Activated CD8-positive, alpha-beta T cell treated with anti-CD3 and anti-CD28 coated beads for 36 hours (primary cell): ENCODE measurements around the gene NOVA2. TPM values are rescaled to one million over a fixed set of nuclear protein-coding genes. Genes with fewer than 3 reads are reported as not detected.

Source experiments
- ATAC-seq: fragments of 200-7000 bp; cut with Tn5 transposase; one replicate; pipeline ENCODE4 v1.10.0; 2021; ENCODE audit warnings: mild to moderate bottlenecking, moderate library complexity
- CTCF ChIA-PET: fragments of 350-600 bp; sonication (Branson Sonifier 250); formaldehyde crosslinking; loops from one replicate; lab custom pipeline; 2021; ENCODE audit warnings: antibody characterized with exemption; lab: Charles Lee
- POLR2A ChIA-PET: fragments of 350-600 bp; sonication (Branson Sonifier 250); formaldehyde crosslinking; loops from one replicate; lab custom pipeline; 2021; ENCODE audit warnings: antibody characterized with exemption; lab: Charles Lee
- DNase-seq: peaks from one replicate; pipeline ENCODE4 v3.0.0-alpha.2; 2020
- H3K27ac Mint-ChIP-seq: one replicate; pipeline ENCODE4 v1.8.0; 2021; ENCODE audit warnings: mild to moderate bottlenecking, mixed read lengths
- H3K27me3 Mint-ChIP-seq: one replicate; pipeline ENCODE4 v1.8.0; 2021; ENCODE audit warnings: mixed read lengths
- H3K36me3 Mint-ChIP-seq: one replicate; pipeline ENCODE4 v1.8.0; 2021; ENCODE audit warnings: low read depth, mixed read lengths
- H3K4me1 Mint-ChIP-seq: one replicate; pipeline ENCODE4 v1.8.0; 2021; ENCODE audit warnings: low read depth, mixed read lengths
- H3K4me3 Mint-ChIP-seq: one replicate; pipeline ENCODE4 v1.8.0; 2021; ENCODE audit warnings: mild to moderate bottlenecking, moderate library complexity, mixed read lengths
- H3K9me3 Mint-ChIP-seq: one replicate; pipeline ENCODE4 v1.8.0; 2021; ENCODE audit warnings: mixed read lengths
- intact Hi-C: fragments of 100-400 bp; cut with micrococcal nuclease; formaldehyde crosslinking; loops from one replicate; pipeline ENCODE4 v1.10.0; 2022
- total RNA-seq, 2 experiments: library from RNA; stranded (reverse); gene quantifications; one replicate each; pipeline ENCODE4 v1.2.3, GENCODE V29; 2021
- TF ChIP-seq, protein P1 (sequence below): fragments of 200-600 bp; IDR thresholded peaks from one replicate; pipeline ENCODE4 v1.8.0; 2022; ENCODE audit warnings: antibody characterized with exemption, mild to moderate bottlenecking

NOVA2 gene
- total RNA-seq, 2 experiments from 2014 or later, result not detected

DNA sequence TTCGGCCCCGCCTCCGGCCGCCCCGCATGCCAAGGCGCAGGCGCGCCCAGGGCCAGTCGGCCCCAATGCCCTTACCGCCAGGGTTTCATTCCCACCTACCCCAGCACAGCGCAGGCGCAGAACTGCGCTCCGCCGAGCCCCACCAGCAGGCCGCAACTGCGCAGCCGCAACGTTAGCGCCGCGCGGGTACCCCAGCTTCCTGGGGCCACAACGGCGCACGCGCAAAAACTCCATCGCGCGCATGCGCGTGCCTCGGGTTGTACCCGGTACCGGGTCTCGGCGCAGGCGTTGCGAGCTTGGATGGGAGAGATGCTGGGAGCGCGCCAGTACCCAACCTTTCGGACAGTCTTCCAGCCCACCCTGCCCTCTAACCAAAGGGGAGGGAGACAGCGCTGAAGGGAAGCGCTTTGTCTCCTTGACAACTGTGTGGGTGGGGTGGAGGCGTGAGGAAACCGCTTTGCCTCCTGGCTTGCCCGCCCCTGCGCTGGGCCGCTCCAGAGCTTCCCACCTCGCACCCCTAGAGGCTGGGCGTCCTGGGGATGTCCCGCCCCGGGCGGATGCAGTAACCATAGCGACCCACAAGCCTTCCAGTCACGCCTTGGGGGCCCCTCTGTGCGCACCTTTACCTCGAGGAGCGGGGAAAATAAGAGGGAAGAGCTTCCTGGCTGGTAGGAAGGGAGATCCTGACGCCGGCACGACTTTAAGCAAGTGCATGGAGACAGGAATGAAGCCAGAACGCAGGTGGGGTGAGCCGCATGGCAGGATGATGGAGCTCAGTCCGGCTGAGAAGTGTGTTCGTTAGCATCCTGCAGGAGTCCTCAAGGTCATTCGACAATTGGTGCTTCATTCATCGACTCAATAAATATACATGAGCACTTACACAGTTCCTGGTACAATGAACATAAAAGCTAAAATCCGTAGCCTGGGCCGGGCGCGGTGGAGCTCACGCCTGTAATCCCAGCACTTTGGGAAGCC is 70.7 kb downstream of the NOVA2 start:
- no peaks in the 10 kb centered on the region for H3K27me3 Mint-ChIP-seq
- intact Hi-C loops, result no loop called here
- ChIA-PET CTCF (interaction anchor here (0.7 to 2.4 kb wide), 14 partner anchors 9 to 362 kb away, joined by 3 to 14 read pairs (median 6); partner anchors contain the start of genes FOXA3, IRF2BP1, SIX5 and SYMPK), POLR2A (interaction anchor here (0.7 to 2.3 kb wide), 8 partner anchors 10 to 211 kb away, joined by 3 to 8 read pairs (median 4); partner anchors contain the start of genes FOXA3, IRF2BP1, QPCTL and SNRPD2)
- peaks cover 13% of the 10 kb centered on the region for H3K4me1 Mint-ChIP-seq
- peak overlapping the region; percentile 76 for H3K27ac Mint-ChIP-seq
- H3K9me3 Mint-ChIP-seq, result no peaks in the 10 kb centered on the region
- TF ChIP-seq, protein P1, sequence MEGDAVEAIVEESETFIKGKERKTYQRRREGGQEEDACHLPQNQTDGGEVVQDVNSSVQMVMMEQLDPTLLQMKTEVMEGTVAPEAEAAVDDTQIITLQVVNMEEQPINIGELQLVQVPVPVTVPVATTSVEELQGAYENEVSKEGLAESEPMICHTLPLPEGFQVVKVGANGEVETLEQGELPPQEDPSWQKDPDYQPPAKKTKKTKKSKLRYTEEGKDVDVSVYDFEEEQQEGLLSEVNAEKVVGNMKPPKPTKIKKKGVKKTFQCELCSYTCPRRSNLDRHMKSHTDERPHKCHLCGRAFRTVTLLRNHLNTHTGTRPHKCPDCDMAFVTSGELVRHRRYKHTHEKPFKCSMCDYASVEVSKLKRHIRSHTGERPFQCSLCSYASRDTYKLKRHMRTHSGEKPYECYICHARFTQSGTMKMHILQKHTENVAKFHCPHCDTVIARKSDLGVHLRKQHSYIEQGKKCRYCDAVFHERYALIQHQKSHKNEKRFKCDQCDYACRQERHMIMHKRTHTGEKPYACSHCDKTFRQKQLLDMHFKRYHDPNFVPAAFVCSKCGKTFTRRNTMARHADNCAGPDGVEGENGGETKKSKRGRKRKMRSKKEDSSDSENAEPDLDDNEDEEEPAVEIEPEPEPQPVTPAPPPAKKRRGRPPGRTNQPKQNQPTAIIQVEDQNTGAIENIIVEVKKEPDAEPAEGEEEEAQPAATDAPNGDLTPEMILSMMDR, result no peak
- peaks cover 11% of the 10 kb centered on the region for H3K36me3 Mint-ChIP-seq
- DNase-seq (peak; percentile 98), ATAC-seq (peak; percentile 90)
- peak overlapping the region; percentile 83 for H3K4me3 Mint-ChIP-seq

DNA sequence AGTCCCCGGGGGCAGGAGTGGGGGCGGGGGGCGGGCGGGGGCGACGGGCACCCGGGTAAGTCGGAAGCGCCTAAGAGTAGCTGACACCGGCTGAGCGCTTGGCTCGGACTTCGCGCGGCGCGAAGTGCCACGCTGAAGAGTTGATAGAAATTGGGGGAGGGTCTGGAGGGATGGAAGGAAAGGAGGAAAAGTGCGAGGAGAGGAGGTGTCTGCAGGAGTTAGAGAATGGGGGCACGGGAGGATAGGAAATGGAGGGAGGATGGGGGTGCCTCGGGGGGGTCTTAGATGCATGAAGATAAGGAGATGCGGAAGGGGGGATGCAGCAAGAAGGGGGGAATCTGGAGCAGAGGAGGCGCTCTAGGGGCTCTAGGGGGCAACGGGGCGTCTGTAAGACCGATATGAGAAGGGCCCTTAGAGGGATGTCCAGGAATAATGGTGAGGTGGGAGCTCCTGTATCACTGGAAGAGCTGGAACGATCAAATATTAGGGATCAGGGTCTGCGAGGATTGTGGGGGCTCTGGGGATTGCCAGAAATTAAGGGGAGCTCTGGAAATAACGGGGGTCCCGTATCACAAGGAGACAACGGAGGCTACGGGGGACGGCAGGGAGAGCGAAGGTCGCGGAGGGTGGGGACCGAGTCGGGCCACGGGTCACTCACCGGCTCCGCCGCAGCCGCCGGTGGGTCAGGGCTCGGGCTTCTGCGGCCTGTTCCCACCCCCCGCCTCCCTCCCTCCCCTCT is 71.6 kb downstream of the NOVA2 start, which contains the start of gene MYPOP:
MYPOP (minus strand) TSS at position 702 of the 739 bp plus-strand sequence. CDS start 840 bp downstream, outside the sequence.
- DNase-seq (peak; percentile 26), ATAC-seq (no peak)
- TF ChIP-seq, protein P1, result no peak
- Mint-ChIP-seq H3K27me3 (no peaks in the 10 kb centered on the region), H3K27ac (peak within 1 kb of the TSS; percentile 81), H3K36me3 (peaks cover 11% of the 10 kb centered on the region), H3K4me1 (peaks cover 13% of the 10 kb centered on the region), H3K9me3 (no peaks in the 10 kb centered on the region), H3K4me3 (peak within 1 kb of the TSS; percentile 83)
- intact Hi-C loops, result no loop called here
- POLR2A ChIA-PET, result interaction anchor here (0.9 to 2.3 kb wide), 6 partner anchors 9 to 42 kb away, joined by 3 to 8 read pairs (median 4); partner anchors contain the start of genes FOXA3, IRF2BP1 and SYMPK
- CTCF ChIA-PET, result interaction anchor here (1.0 to 2.4 kb wide), 13 partner anchors 16 to 363 kb away, joined by 3 to 14 read pairs (median 6); partner anchors contain the start of genes FOXA3, IRF2BP1, SIX5 and SYMPK

DNA sequence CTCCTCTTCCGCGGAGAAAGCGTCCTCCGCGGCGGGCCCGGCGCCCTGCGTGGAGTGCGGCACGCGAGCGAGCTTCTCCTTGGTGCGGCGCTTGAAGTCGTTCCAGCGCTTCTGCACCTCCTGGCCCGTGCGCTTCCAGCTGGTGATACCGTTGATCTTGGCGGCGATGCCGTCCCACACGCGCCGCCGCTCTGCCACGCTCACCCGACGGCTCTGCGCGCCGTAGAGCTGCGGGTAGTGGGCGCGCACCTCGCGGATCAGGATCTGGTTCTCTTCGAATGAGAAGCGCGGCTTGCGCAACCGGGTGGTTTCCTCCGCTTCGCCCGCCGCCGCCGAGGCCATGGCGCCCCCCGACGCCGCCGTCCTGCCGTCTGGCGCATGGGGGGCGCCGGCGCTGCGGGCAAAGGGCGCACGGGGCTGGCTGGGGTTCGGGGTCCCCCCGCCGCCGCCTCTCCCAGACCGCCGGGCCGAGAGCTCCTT is 72.2 kb downstream of the NOVA2 start:
- H3K4me1 Mint-ChIP-seq, result peaks cover 13% of the 10 kb centered on the region
- ChIA-PET POLR2A (interaction anchor here (1.1 to 2.3 kb wide), 6 partner anchors 9 to 38 kb away, joined by 3 to 8 read pairs (median 4); partner anchors contain the start of genes FOXA3, IRF2BP1 and SYMPK), CTCF (interaction anchor here (1.0 to 2.4 kb wide), 8 partner anchors 19 to 642 kb away, joined by 3 to 14 read pairs (median 4); partner anchors contain the start of genes FOXA3 and SIX5)
- DNase-seq, result peak; percentile 61
- H3K36me3 Mint-ChIP-seq, result peaks cover 11% of the 10 kb centered on the region
- peak overlapping the region; percentile 83 for H3K4me3 Mint-ChIP-seq
- intact Hi-C loops, result no loop called here
- TF ChIP-seq, protein P1, result no peak
- ATAC-seq, result no peak
- no peaks in the 10 kb centered on the region for H3K9me3 Mint-ChIP-seq
- no peaks in the 10 kb centered on the region for H3K27me3 Mint-ChIP-seq
- no peak overlapping the region for H3K27ac Mint-ChIP-seq

DNA sequence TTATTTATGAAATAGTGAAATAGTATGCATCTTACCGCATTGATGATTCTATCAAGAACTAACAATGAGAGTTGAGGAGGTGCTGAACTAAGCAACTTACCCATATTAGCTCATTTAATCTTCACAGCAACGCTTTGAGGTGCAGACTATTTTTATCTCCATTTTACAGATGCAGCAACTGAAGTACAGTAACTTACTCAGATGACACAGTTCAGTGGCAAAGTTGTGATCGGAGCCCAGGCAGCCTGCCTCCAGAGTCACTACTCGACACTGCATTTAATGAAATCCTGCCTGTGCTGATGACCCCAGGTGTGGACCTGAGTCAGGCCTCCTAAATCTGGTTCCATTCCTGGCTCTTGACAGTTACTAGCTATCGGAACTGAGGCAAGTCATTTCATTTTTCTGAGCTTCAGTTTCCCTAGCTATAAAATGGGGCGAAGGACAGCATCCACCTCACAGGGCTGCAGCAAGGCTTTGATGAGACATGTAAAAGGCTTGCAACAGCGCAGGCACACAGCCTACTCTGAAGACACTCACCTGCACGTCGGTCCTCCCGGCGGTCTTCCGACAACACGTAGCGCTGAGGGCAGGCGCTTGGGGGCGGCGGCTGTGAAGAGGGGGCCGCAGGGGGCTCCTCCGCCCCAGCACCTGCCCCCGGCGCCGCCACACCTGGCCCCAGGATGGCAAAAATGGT is 72.8 kb downstream of the NOVA2 start:
- ChIA-PET CTCF (interaction anchor here (0.6 to 1.8 kb wide), 7 partner anchors 9 to 642 kb away, joined by 3 to 4 read pairs (median 3); partner anchors contain the start of gene FOXA3), POLR2A (interaction anchor here (0.7 to 2.3 kb wide), 7 partner anchors 8 to 1483 kb away, joined by 3 to 8 read pairs (median 4); partner anchors contain the start of genes FOXA3 and SYMPK)
- no peaks in the 10 kb centered on the region for H3K9me3 Mint-ChIP-seq
- peaks cover 13% of the 10 kb centered on the region for H3K4me1 Mint-ChIP-seq
- intact Hi-C loops, result no loop called here
- H3K4me3 Mint-ChIP-seq, result peak overlapping the region; percentile 58
- no peak for ATAC-seq
- no peak overlapping the region for H3K27ac Mint-ChIP-seq
- no peak for DNase-seq
- no peaks in the 10 kb centered on the region for H3K27me3 Mint-ChIP-seq
- TF ChIP-seq, protein P1, result no peak
- H3K36me3 Mint-ChIP-seq, result peaks cover 11% of the 10 kb centered on the region
